SK-N-SH treated with all-trans-retinoic acid at 6 μM for 48 hours (cell line): ENCODE results near the gene NUB1.

Experiments used
- ARNTL ChIP-seq: fragments of 450-650 bp; formaldehyde crosslinking; IDR thresholded peaks from 2 replicates; pipeline ENCODE4 v1.5.0; 2020; ENCODE audit warnings: low read depth, mild to moderate bottlenecking, moderate library complexity, borderline replicate concordance
- BACH2 ChIP-seq: fragments of 250-450 bp; sonication (Bioruptor Pico); IDR thresholded peaks from 2 replicates; pipeline ENCODE4 v1.9.0; 2021; ENCODE audit warnings: mild to moderate bottlenecking, borderline replicate concordance
- CSDC2 ChIP-seq: fragments of 250-450 bp; sonication (Bioruptor Pico); IDR thresholded peaks from 2 replicates; pipeline ENCODE4 v1.5.0; 2020; ENCODE audit warnings: mild to moderate bottlenecking, moderate library complexity
- PPARA ChIP-seq: fragments of 250-450 bp; sonication (Bioruptor Pico); IDR thresholded peaks from 2 replicates; pipeline ENCODE4 v1.5.0; 2020; ENCODE audit warnings: mild to moderate bottlenecking, borderline replicate concordance
- RARB ChIP-seq: fragments of 250-450 bp; sonication (Bioruptor Pico); IDR thresholded peaks from 2 replicates; pipeline ENCODE4 v1.8.0; 2021; ENCODE audit warnings: mild to moderate bottlenecking, moderate library complexity
- SNAI2 ChIP-seq: fragments of 250-450 bp; sonication (Bioruptor Pico); IDR thresholded peaks from 2 replicates; pipeline ENCODE4 v1.5.0; 2020; ENCODE audit warnings: mild to moderate bottlenecking, moderate library complexity
- TCF4 ChIP-seq: fragments of 250-450 bp; sonication (Bioruptor Pico); IDR thresholded peaks from 2 replicates; pipeline ENCODE4 v1.8.0; 2021; ENCODE audit warnings: mild to moderate bottlenecking, moderate library complexity, borderline replicate concordance
- TOX ChIP-seq: fragments of 250-450 bp; sonication (Bioruptor Pico); IDR thresholded peaks from 2 replicates; pipeline ENCODE4 v1.8.0; 2021; ENCODE audit warnings: mild to moderate bottlenecking, moderate library complexity, borderline replicate concordance
- ZFP3 ChIP-seq: fragments of 250-450 bp; sonication (Bioruptor Pico); IDR thresholded peaks from 2 replicates; pipeline ENCODE4 v1.5.0; 2020; ENCODE audit warnings: mild to moderate bottlenecking, moderate library complexity
- ZFP30 ChIP-seq: fragments of 450-650 bp; formaldehyde crosslinking; IDR thresholded peaks from 2 replicates; pipeline ENCODE4 v1.5.0; 2022; ENCODE audit warnings: mild to moderate bottlenecking, moderate library complexity
- ZNF70 ChIP-seq: fragments of 450-650 bp; formaldehyde crosslinking; IDR thresholded peaks from 2 replicates; pipeline ENCODE4 v1.5.0; 2020; ENCODE audit warnings: mild to moderate bottlenecking, moderate library complexity
- TF ChIP-seq, protein P1 (sequence below): fragments of 250-450 bp; sonication (Bioruptor Pico); IDR thresholded peaks from 2 replicates; pipeline ENCODE4 v1.8.0; 2020; ENCODE audit warnings: mild to moderate bottlenecking, moderate library complexity, borderline replicate concordance
- TF ChIP-seq, protein P2 (sequence below): fragments of 250-450 bp; sonication (Bioruptor Pico); IDR thresholded peaks from 2 replicates; pipeline ENCODE4 v1.5.1; 2020; ENCODE audit warnings: low read depth, mild to moderate bottlenecking, moderate library complexity

DNA sequence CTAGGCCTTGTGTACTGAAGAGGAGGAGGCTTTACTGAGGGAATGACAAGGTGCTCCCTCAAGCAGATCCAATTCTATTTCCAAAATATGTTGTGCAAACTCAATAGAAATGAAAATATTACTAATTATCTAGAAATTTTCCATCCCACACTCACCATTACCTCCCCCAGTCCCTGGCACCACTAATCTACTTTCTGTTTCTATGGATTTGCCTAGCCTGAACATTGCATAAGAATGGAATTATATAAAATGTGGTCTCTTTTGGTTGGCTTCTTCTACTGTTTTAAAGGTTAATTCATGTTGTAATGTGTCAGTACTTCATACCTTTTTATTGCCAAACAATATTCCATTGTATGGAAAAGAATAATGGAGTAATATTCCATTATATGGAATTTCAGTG is 18.7 kb upstream of the NUB1 start:
- TF ChIP-seq BACH2 (CRISPR knock-in tag) = no peak
- no peak for TF ChIP-seq ZNF70 (CRISPR knock-in tag)
- no peak for TF ChIP-seq RARB (CRISPR knock-in tag)
- no peak for TF ChIP-seq ZFP3
- no peak for TF ChIP-seq SNAI2 (CRISPR knock-in tag)
- TF ChIP-seq, protein P1, sequence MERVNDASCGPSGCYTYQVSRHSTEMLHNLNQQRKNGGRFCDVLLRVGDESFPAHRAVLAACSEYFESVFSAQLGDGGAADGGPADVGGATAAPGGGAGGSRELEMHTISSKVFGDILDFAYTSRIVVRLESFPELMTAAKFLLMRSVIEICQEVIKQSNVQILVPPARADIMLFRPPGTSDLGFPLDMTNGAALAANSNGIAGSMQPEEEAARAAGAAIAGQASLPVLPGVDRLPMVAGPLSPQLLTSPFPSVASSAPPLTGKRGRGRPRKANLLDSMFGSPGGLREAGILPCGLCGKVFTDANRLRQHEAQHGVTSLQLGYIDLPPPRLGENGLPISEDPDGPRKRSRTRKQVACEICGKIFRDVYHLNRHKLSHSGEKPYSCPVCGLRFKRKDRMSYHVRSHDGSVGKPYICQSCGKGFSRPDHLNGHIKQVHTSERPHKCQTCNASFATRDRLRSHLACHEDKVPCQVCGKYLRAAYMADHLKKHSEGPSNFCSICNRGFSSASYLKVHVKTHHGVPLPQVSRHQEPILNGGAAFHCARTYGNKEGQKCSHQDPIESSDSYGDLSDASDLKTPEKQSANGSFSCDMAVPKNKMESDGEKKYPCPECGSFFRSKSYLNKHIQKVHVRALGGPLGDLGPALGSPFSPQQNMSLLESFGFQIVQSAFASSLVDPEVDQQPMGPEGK (CRISPR knock-in tag) = no peak
- no peak for TF ChIP-seq PPARA (CRISPR knock-in tag)
- TF ChIP-seq ARNTL (CRISPR knock-in tag) = no peak
- TF ChIP-seq, protein P2, sequence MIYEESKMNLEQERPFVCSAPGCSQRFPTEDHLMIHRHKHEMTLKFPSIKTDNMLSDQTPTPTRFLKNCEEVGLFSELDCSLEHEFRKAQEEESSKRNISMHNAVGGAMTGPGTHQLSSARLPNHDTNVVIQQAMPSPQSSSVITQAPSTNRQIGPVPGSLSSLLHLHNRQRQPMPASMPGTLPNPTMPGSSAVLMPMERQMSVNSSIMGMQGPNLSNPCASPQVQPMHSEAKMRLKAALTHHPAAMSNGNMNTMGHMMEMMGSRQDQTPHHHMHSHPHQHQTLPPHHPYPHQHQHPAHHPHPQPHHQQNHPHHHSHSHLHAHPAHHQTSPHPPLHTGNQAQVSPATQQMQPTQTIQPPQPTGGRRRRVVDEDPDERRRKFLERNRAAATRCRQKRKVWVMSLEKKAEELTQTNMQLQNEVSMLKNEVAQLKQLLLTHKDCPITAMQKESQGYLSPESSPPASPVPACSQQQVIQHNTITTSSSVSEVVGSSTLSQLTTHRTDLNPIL (CRISPR knock-in tag) = no peak
- TF ChIP-seq TOX = no peak
- no peak for TF ChIP-seq TCF4
- TF ChIP-seq CSDC2 (CRISPR knock-in tag) = no peak
- no peak for TF ChIP-seq ZFP30 (CRISPR knock-in tag)
